K562 (cell line): ENCODE measurements around the gene CDC14A. TPM values are rescaled to one million over a fixed set of nuclear protein-coding genes. Genes with fewer than 3 reads are reported as not detected.

ENCODE experiments used
- GABPB2 ChIP-seq: fragments of 250-450 bp; sonication (Bioruptor Pico); conservative IDR thresholded peaks from 2 replicates; pipeline ENCODE4 v1.5.1; 2021; ENCODE audit warnings: mild to moderate bottlenecking
- HEY1 ChIP-seq: fragments of 250-450 bp; sonication (Bioruptor Pico); IDR thresholded peaks from 2 replicates; pipeline ENCODE4 v1.5.0; 2020; ENCODE audit warnings: mild to moderate bottlenecking, moderate library complexity, borderline replicate concordance
- ILK ChIP-seq: fragments of 450-650 bp; IDR thresholded peaks from 2 replicates; pipeline ENCODE4 v1.6.1; 2016; ENCODE audit warnings: missing genetic modification characterization, low read depth, mild to moderate bottlenecking, missing compliant biosample characterization, moderate library complexity, borderline replicate concordance
- MAFG ChIP-seq: fragments of 450-650 bp; conservative IDR thresholded peaks from 2 replicates; pipeline ENCODE4 v1.6.1; 2016; ENCODE audit warnings: missing genetic modification characterization, missing compliant biosample characterization
- MBD2 ChIP-seq: sonication (generic); IDR thresholded peaks from 2 replicates; pipeline ENCODE4 v1.6.1; 2016; ENCODE audit warnings: low read depth, borderline replicate concordance
- NFE2L1 ChIP-seq: fragments of 450-650 bp; IDR thresholded peaks from 2 replicates; pipeline ENCODE4 v1.6.1; 2016; ENCODE audit warnings: missing genetic modification characterization, low read depth, mild to moderate bottlenecking, missing compliant biosample characterization, moderate library complexity, borderline replicate concordance
- PHF8 ChIP-seq: fragments of 200-600 bp; sonication (generic); IDR thresholded peaks from 2 replicates; pipeline ENCODE4 v1.6.1; 2012; ENCODE audit warnings: mixed run types, mild to moderate bottlenecking, inconsistent platforms, low read length, moderate library complexity, borderline replicate concordance
- PHTF2 ChIP-seq: fragments of 250-450 bp; sonication (Bioruptor Pico); IDR thresholded peaks from 2 replicates; pipeline ENCODE4 v1.5.0; 2021; ENCODE audit warnings: mild to moderate bottlenecking
- POLR2B ChIP-seq: fragments of 450-650 bp; IDR thresholded peaks from 2 replicates; pipeline ENCODE4 v1.6.1; 2018; ENCODE audit warnings: low read depth; ENCODE audit not compliant: partially characterized antibody
- RBM15 ChIP-seq: fragments of 200-400 bp; formaldehyde crosslinking; IDR thresholded peaks from 2 replicates; pipeline ENCODE4 v1.6.1; 2018; ENCODE audit warnings: mild to moderate bottlenecking, low read length, moderate library complexity; ENCODE audit not compliant: insufficient read depth
- REST ChIP-seq, 2 experiments: fragments of 450-650 bp; formaldehyde crosslinking in 1 of 2; IDR thresholded peaks; 2 replicates each; pipeline versions ENCODE4 v1.4.0 to v1.6.1; 2014 to 2020; ENCODE audit warnings: mild to moderate bottlenecking in 2 of 2, borderline replicate concordance in 1 of 2, low read depth in 1 of 2
- SMAD4 ChIP-seq: fragments of 250-450 bp; sonication (Bioruptor Pico); conservative IDR thresholded peaks from 2 replicates; pipeline ENCODE4 v1.8.0; 2021; ENCODE audit warnings: inconsistent platforms, mild to moderate bottlenecking, moderate library complexity
- SRF ChIP-seq, 2 experiments: fragments of 250-450, 450-650 bp in 1 of 2; sonication (Bioruptor Pico) in 1 of 2; sonication (generic) in 1 of 2; formaldehyde crosslinking; IDR thresholded peaks; 2 replicates each; pipeline versions ENCODE4 v1.5.0 to v1.5.1; 2020 to 2022; ENCODE audit warnings: mild to moderate bottlenecking in 1 of 2, missing genetic modification reagents in 1 of 2
- TBL1XR1 ChIP-seq, 2 experiments: IDR thresholded peaks; 2 replicates each; pipeline ENCODE4 v1.6.1; 2012; ENCODE audit warnings: improper control_type of control experiment in 2 of 2, low read length in 2 of 2, mild to moderate bottlenecking in 1 of 2
- ZC3H11A ChIP-seq: IDR thresholded peaks from 2 replicates; pipeline ENCODE4 v1.6.1; 2012; ENCODE audit warnings: low read depth, low read length, improper control_type of control experiment
- ZFPM2 ChIP-seq: fragments of 250-450 bp; sonication (Bioruptor Pico); IDR thresholded peaks from 2 replicates; pipeline ENCODE4 v1.5.1; 2022; ENCODE audit warnings: mild to moderate bottlenecking
- ZNF134 ChIP-seq: fragments of 250-450 bp; sonication (Bioruptor Pico); conservative IDR thresholded peaks from 2 replicates; pipeline ENCODE4 v1.4.0; 2020
- ZNF175 ChIP-seq: fragments of 200-800 bp; sonication (Bioruptor generic); IDR thresholded peaks from 2 replicates; pipeline ENCODE4 v1.6.1; 2016; ENCODE audit warnings: low read depth, mild to moderate bottlenecking, missing genetic modification characterization, missing compliant biosample characterization
- ZNF311 ChIP-seq: fragments of 250-450 bp; sonication (Bioruptor Pico); IDR thresholded peaks from 2 replicates; pipeline ENCODE4 v1.4.0; 2020; ENCODE audit warnings: mild to moderate bottlenecking, moderate library complexity
- ZNF561 ChIP-seq: fragments of 450-650 bp; formaldehyde crosslinking; conservative IDR thresholded peaks from 2 replicates; pipeline ENCODE4 v1.4.0; 2020; ENCODE audit warnings: mild to moderate bottlenecking, moderate library complexity
- polyA plus RNA-seq, 8 experiments: library from polyadenylated mRNA; depleted of rRNA in 4 of 8; stranded (reverse) in 5 of 8; unstranded in 3 of 8; fragments of >200 nt; fragmentation: Nextera tagmentation in 2 of 8; fragmentation: Illumina TruSeq in 1 of 8; extraction: Ambion mirVana in 2 of 8; extraction: Trizol in 1 of 8; gene quantifications; 2 replicates each; pipeline versions ENCODE4 v1.2.1 to v1.2.3, GENCODE V29; 2011 to 2014; ENCODE audit warnings: inconsistent platforms in 1 of 8, missing spikeins in 1 of 8
- total RNA-seq, 7 experiments: library from RNA; depleted of rRNA in 6 of 7; stranded (reverse); fragments of >200 nt in 6 of 7; fragmentation: Illumina TruSeq in 2 of 7; extraction: Trizol in 2 of 7; gene quantifications; 2 replicates each; pipeline versions ENCODE4 v1.2.1 to v1.2.3, GENCODE V29; 2011 to 2021; ENCODE audit warnings: low replicate concordance in 1 of 7

CDC14A gene
- total and polyA plus RNA-seq, 9 of the 15 experiments (the other 6 are each of a cell fraction or from before 2014, with no cell fraction given): 17.0 to 74.3 (median 33.4) TPM

GRCh38 chr1:100352267-100353070 is at the start of gene CDC14A (continued):
- TF ChIP-seq SRF (CRISPR knock-in tag; IDR thresholded peaks at IDR 0.05): peak in 1 of 2 experiments; percentile 19; a peak in 1 of 4 replicates
- TF ChIP-seq REST (IDR thresholded peaks at IDR 0.05; ENCODE audit: borderline replicate concordance): no peak
- TF ChIP-seq REST (CRISPR knock-in tag; IDR thresholded peaks at IDR 0.05; ENCODE audit: low read depth): no peak
- TF ChIP-seq ZNF175: no peak
- peak; percentile 48 for TF ChIP-seq POLR2B
- no peak; a peak in 1 of 4 replicates for TF ChIP-seq TBL1XR1 (IDR thresholded peaks at IDR 0.05; ENCODE audit: low read length in 2 of 2)
- peak; percentile 33 for TF ChIP-seq SMAD4 (CRISPR knock-in tag)
- TF ChIP-seq ZFPM2 (CRISPR knock-in tag): no peak
- TF ChIP-seq GABPB2 (CRISPR knock-in tag): no peak
- no peak for TF ChIP-seq ZNF134 (CRISPR knock-in tag)
- no peak for TF ChIP-seq ILK (tag)
- TF ChIP-seq MBD2: peak; percentile 57; the same call in 1 of the 2 replicates
- TF ChIP-seq HEY1 (CRISPR knock-in tag): no peak
- no peak for TF ChIP-seq ZNF561
- TF ChIP-seq ZNF311 (CRISPR knock-in tag): no peak
- TF ChIP-seq NFE2L1 (tag): no peak
- no peak for TF ChIP-seq MAFG (tag)
- TF ChIP-seq PHF8: peak; percentile 62; the same call in 1 of the 2 replicates
- TF ChIP-seq PHTF2 (CRISPR knock-in tag): no peak
- no peak for TF ChIP-seq RBM15
- no peak for TF ChIP-seq ZC3H11A
